Measurements from ENCODE around the gene SYS1.
A peak's percentile ranks its signal among the peaks of the same experiment; 100 is the strongest.

SYS1 gene

GRCh38 chr20:45372646-45373352, 9.8 kb downstream of the SYS1 start:
- Mint-ChIP-seq H3K9me3 (no peaks in the 10 kb centered on the region), H3K27ac (peak overlapping the region; percentile 80), H3K27me3 (ENCODE audit: low read depth) (no peaks in the 10 kb centered on the region), H3K4me1 (ENCODE audit: low read depth) (peaks cover 25% of the 10 kb centered on the region), H3K36me3 (ENCODE audit: low read depth) (peaks cover 13% of the 10 kb centered on the region), H3K4me3 (peak overlapping the region; percentile 77)
- no peak for DNase-seq (ENCODE audit: low spot score)

GRCh38 chr20:45373353-45374100, 10.6 kb downstream of the SYS1 start:
- H3K36me3 Mint-ChIP-seq (ENCODE audit: low read depth), result peaks cover 6% of the 10 kb centered on the region
- H3K4me3 Mint-ChIP-seq, result peak overlapping the region; percentile 77
- no peaks in the 10 kb centered on the region for H3K27me3 Mint-ChIP-seq (ENCODE audit: low read depth)
- peak overlapping the region; percentile 80 for H3K27ac Mint-ChIP-seq
- H3K4me1 Mint-ChIP-seq (ENCODE audit: low read depth), result peaks cover 18% of the 10 kb centered on the region
- DNase-seq (ENCODE audit: low spot score), result peak; percentile 81
- no peaks in the 10 kb centered on the region for H3K9me3 Mint-ChIP-seq

GRCh38 chr20:45374101-45374467, 11.1 kb downstream of the SYS1 start:
- H3K27ac Mint-ChIP-seq, result no peak overlapping the region
- H3K4me3 Mint-ChIP-seq, result peak overlapping the region; percentile 77
- H3K9me3 Mint-ChIP-seq, result no peaks in the 10 kb centered on the region
- H3K27me3 Mint-ChIP-seq (ENCODE audit: low read depth), result no peaks in the 10 kb centered on the region
- peaks cover 1% of the 10 kb centered on the region for H3K36me3 Mint-ChIP-seq (ENCODE audit: low read depth)
- no peak for DNase-seq (ENCODE audit: low spot score)
- peaks cover 13% of the 10 kb centered on the region for H3K4me1 Mint-ChIP-seq (ENCODE audit: low read depth)

- Mint-ChIP-seq H3K36me3 (ENCODE audit: low read depth) (no peaks in the 10 kb centered on the region), H3K4me3 (no peak overlapping the region), H3K27ac (no peak overlapping the region), H3K4me1 (ENCODE audit: low read depth) (peaks cover 13% of the 10 kb centered on the region), H3K27me3 (ENCODE audit: low read depth) (no peaks in the 10 kb centered on the region), H3K9me3 (no peaks in the 10 kb centered on the region)
- DNase-seq (ENCODE audit: low spot score), result no peak
These were observed 12.0 kb downstream of the SYS1 start for GRCh38 chr20:45374966-45375365.

- H3K27ac Mint-ChIP-seq, result no peak overlapping the region
- no peak overlapping the region for H3K4me3 Mint-ChIP-seq
- H3K4me1 Mint-ChIP-seq (ENCODE audit: low read depth), result peaks cover 11% of the 10 kb centered on the region
- DNase-seq (ENCODE audit: low spot score), result no peak
- no peaks in the 10 kb centered on the region for H3K9me3 Mint-ChIP-seq
- no peaks in the 10 kb centered on the region for H3K27me3 Mint-ChIP-seq (ENCODE audit: low read depth)
- no peaks in the 10 kb centered on the region for H3K36me3 Mint-ChIP-seq (ENCODE audit: low read depth)
These were observed 14.3 kb downstream of the SYS1 start for GRCh38 chr20:45377269-45377668.

GRCh38 chr20:45378191-45378590, 15.2 kb downstream of the SYS1 start, which contains the start of gene TP53TG5:
Gene TP53TG5, minus strand, starts transcription at chr20:45378325. Its CDS starts 89 bp downstream, at chr20:45378236.
- peaks cover 5% of the 10 kb centered on the region for H3K4me1 Mint-ChIP-seq (ENCODE audit: low read depth)
- no peak within 1 kb of the TSS for H3K27ac Mint-ChIP-seq
- H3K27me3 Mint-ChIP-seq (ENCODE audit: low read depth), result no peaks in the 10 kb centered on the region
- no peaks in the 10 kb centered on the region for H3K36me3 Mint-ChIP-seq (ENCODE audit: low read depth)
- DNase-seq (ENCODE audit: low spot score), result no peak
- H3K9me3 Mint-ChIP-seq, result no peaks in the 10 kb centered on the region
- H3K4me3 Mint-ChIP-seq, result no peak within 1 kb of the TSS

- Mint-ChIP-seq H3K27ac (no peak overlapping the region), H3K4me3 (no peak overlapping the region), H3K27me3 (ENCODE audit: low read depth) (no peaks in the 10 kb centered on the region), H3K4me1 (ENCODE audit: low read depth) (no peaks in the 10 kb centered on the region), H3K9me3 (peaks cover 9% of the 10 kb centered on the region), H3K36me3 (ENCODE audit: low read depth) (no peaks in the 10 kb centered on the region)
- DNase-seq (ENCODE audit: low spot score), result no peak
These were observed 24.3 kb downstream of the SYS1 start for GRCh38 chr20:45387274-45387673.

GRCh38 chr20:45390931-45391330, 28.0 kb downstream of the SYS1 start:
- no peak overlapping the region for H3K27ac Mint-ChIP-seq
- peaks cover 9% of the 10 kb centered on the region for H3K9me3 Mint-ChIP-seq
- no peaks in the 10 kb centered on the region for H3K4me1 Mint-ChIP-seq (ENCODE audit: low read depth)
- H3K27me3 Mint-ChIP-seq (ENCODE audit: low read depth), result no peaks in the 10 kb centered on the region
- no peaks in the 10 kb centered on the region for H3K36me3 Mint-ChIP-seq (ENCODE audit: low read depth)
- H3K4me3 Mint-ChIP-seq, result no peak overlapping the region
- no peak for DNase-seq (ENCODE audit: low spot score)

GRCh38 chr20:45391559-45391958, 28.6 kb downstream of the SYS1 start:
- Mint-ChIP-seq H3K9me3 (peaks cover 9% of the 10 kb centered on the region), H3K27me3 (ENCODE audit: low read depth) (no peaks in the 10 kb centered on the region), H3K4me3 (no peak overlapping the region), H3K4me1 (ENCODE audit: low read depth) (no peaks in the 10 kb centered on the region), H3K36me3 (ENCODE audit: low read depth) (no peaks in the 10 kb centered on the region), H3K27ac (no peak overlapping the region)
- DNase-seq (ENCODE audit: low spot score), result no peak

- Mint-ChIP-seq H3K27me3 (ENCODE audit: low read depth) (no peaks in the 10 kb centered on the region), H3K9me3 (no peaks in the 10 kb centered on the region), H3K36me3 (ENCODE audit: low read depth) (no peaks in the 10 kb centered on the region), H3K4me3 (no peak overlapping the region), H3K27ac (no peak overlapping the region), H3K4me1 (ENCODE audit: low read depth) (no peaks in the 10 kb centered on the region)
- no peak for DNase-seq (ENCODE audit: low spot score)
These were observed 29.8 kb downstream of the SYS1 start for GRCh38 chr20:45392733-45393132.

GRCh38 chr20:45394221-45395113, 31.5 kb downstream of the SYS1 start:
- Mint-ChIP-seq H3K27me3 (ENCODE audit: low read depth) (no peaks in the 10 kb centered on the region), H3K27ac (no peak overlapping the region), H3K4me1 (ENCODE audit: low read depth) (no peaks in the 10 kb centered on the region), H3K9me3 (peaks cover 3% of the 10 kb centered on the region), H3K4me3 (no peak overlapping the region), H3K36me3 (ENCODE audit: low read depth) (no peaks in the 10 kb centered on the region)
- no peak for DNase-seq (ENCODE audit: low spot score)

GRCh38 chr20:45395114-45395415, 32.1 kb downstream of the SYS1 start:
- Mint-ChIP-seq H3K27me3 (ENCODE audit: low read depth) (no peaks in the 10 kb centered on the region), H3K27ac (no peak overlapping the region), H3K36me3 (ENCODE audit: low read depth) (peaks cover 4% of the 10 kb centered on the region), H3K4me3 (no peak overlapping the region), H3K9me3 (peaks cover 9% of the 10 kb centered on the region), H3K4me1 (ENCODE audit: low read depth) (no peaks in the 10 kb centered on the region)
- DNase-seq (ENCODE audit: low spot score), result no peak

- Mint-ChIP-seq H3K36me3 (ENCODE audit: low read depth) (peaks cover 6% of the 10 kb centered on the region), H3K27ac (no peak overlapping the region), H3K4me3 (no peak overlapping the region)
These were observed 36.1 kb downstream of the SYS1 start for GRCh38 chr20:45399018-45399417.

More at GRCh38 chr20:45399018-45399417, 36.1 kb downstream of the SYS1 start:
- no peaks in the 10 kb centered on the region for H3K4me1 Mint-ChIP-seq (ENCODE audit: low read depth)
- peaks cover 30% of the 10 kb centered on the region for H3K9me3 Mint-ChIP-seq
- H3K27me3 Mint-ChIP-seq (ENCODE audit: low read depth), result peaks cover 5% of the 10 kb centered on the region
- DNase-seq (ENCODE audit: low spot score), result no peak

All from T-helper 2 cell treated with Interferon-gamma antibody and Interleukin-4, amounts not matched to agents 5 μg/mL and 100 μg/mL, for 36 hours (primary cell).